Spinal cord (tissue), 10 donors: Measurements from ENCODE around the gene PPFIA3. TPM values are rescaled to one million over a fixed set of nuclear protein-coding genes. Genes with fewer than 3 reads are reported as not detected.

Experiments used
- DNase-seq, 6 donors: peaks; one replicate each; pipeline versions ENCODE4 v3.0.0 to v3.0.0-alpha.2; 2013 to 2015; ENCODE audit warnings: low spot score in 6 of 6, low read depth in 4 of 6
- H3K27ac ChIP-seq: one replicate; pipeline ENCODE4 v1.5.1; 2013; ENCODE audit warnings: low read depth, low read length, control low read depth
- H3K27me3 ChIP-seq: one replicate; pipeline ENCODE4 v1.6.1; 2013; ENCODE audit warnings: low read length; ENCODE audit not compliant: control insufficient read depth, insufficient read depth
- H3K36me3 ChIP-seq: one replicate; pipeline ENCODE4 v1.6.1; 2013; ENCODE audit warnings: low read length; ENCODE audit not compliant: control insufficient read depth, insufficient read depth
- H3K4me1 ChIP-seq: one replicate; pipeline ENCODE4 v1.6.1; 2013; ENCODE audit warnings: low read length; ENCODE audit not compliant: control insufficient read depth, insufficient read depth
- H3K4me3 ChIP-seq: one replicate; pipeline ENCODE4 v1.5.1; 2013; ENCODE audit warnings: low read depth, low read length, control low read depth
- H3K9me3 ChIP-seq: one replicate; pipeline ENCODE4 v1.6.1; 2013; ENCODE audit warnings: low read length; ENCODE audit not compliant: control insufficient read depth, insufficient read depth
- WGBS: methylation state at CpG from one replicate; pipeline ENCODE4 v1.1.5; 2013; ENCODE audit warnings: missing lambda C conversion rate; ENCODE audit not compliant: insufficient coverage; 5-methylcytosine and 5-hydroxymethylcytosine counted together
- polyA plus RNA-seq, 2 donors: library from polyadenylated mRNA; unstranded; fragments of 120-200 nt; gene quantifications; one replicate each; pipeline ENCODE4 v1.2.1, GENCODE V29; 2013; ENCODE audit not compliant: insufficient read length in 2 of 2
- total RNA-seq, 2 donors: library from RNA; depleted of rRNA in 1 of 2; stranded (reverse); fragments of 120-200 nt in 1 of 2; fragments of >200 nt in 1 of 2; gene quantifications; one replicate each; pipeline versions ENCODE4 v1.2.3 to v1.2.4, GENCODE V29; 2013 to 2014
- donor health status: healthy.

PPFIA3 gene
- total and polyA plus RNA-seq, 4 donors: 21.1 to 92.2 (median 56.1) TPM

DNA sequence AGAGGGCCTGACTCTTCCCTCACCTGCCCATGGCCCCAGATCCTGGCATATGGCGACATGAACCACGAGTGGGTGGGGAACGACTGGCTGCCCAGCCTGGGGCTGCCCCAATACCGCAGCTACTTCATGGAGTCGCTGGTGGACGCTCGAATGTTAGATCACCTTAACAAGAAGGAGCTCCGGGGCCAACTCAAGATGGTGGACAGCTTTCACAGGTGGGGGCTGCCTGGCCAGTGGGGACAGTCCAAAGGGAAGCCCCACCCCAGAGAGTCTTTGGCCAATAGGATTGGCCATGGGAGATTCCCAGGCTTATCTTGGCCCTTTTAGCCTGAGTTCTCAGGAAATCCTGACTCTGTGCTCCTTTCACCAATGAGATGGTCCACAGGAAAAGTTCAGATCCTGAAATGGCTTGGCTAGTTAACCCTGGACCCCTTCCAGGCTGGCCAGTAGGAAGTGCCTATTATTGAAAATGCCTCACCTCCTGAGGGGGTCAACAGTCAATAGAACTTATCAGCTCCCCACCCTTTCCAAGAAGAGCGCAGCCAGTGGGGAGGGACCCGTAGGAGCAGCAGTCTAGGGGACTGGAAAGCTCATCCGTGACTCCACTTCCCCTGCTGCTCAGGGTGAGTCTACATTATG lies 28.8 kb downstream of the PPFIA3 start:
- 85% methylated on average over 10 of the region's 11 CpGs for WGBS
- Histone ChIP-seq H3K27ac (no peak overlapping the region), H3K4me3 (no peak overlapping the region), H3K27me3 (no peaks in the 10 kb centered on the region), H3K9me3 (no peaks in the 10 kb centered on the region), H3K36me3 (peaks cover 12% of the 10 kb centered on the region), H3K4me1 (peaks cover 48% of the 10 kb centered on the region)
- DNase-seq: no peak

DNA sequence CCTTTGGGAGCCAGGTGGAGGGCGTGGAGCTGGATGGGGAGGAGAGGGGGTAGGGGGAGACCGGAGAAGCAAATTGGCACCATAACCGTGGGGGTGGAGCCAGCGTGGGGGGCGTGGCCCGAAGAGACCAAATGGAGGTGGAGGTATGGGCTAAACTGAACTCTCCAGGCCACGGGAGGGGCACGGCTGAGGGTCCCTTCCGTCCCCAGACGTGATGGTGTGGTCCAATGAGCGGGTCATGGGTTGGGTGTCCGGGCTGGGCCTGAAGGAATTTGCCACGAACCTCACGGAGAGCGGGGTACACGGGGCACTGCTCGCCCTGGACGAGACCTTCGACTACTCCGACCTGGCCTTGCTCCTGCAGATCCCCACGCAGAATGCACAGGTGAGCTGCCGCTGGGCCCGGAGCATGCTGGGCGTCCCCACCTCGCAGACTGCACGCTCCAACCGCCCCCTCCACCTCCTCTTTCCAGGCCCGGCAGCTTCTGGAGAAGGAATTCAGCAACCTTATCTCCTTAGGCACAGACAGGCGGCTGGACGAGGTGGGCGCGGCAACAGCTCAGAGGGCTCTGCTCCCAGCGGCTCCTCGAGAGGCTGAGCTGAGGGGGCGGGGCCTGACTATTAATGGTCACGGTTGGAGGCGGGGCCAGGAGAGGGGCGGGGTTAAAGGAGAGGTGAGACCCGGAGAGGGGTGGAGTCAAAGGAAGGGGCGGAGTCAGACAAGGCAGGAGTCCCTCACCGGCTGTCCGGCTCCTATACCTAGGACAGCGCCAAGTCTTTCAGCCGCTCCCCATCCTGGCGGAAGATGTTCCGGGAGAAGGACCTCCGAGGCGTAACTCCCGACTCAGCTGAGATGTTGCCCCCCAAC lies 29.7 kb downstream of the PPFIA3 start:
- WGBS: 2% methylated on average over 49 of the region's 49 CpGs
- H3K27me3 ChIP-seq: no peaks in the 10 kb centered on the region
- H3K9me3 ChIP-seq: no peaks in the 10 kb centered on the region
- peak in 5 of 6 donors; percentile 87 to 98 (median 93) for DNase-seq
- H3K4me3 ChIP-seq: peak overlapping the region; percentile 92
- H3K27ac ChIP-seq: peak overlapping the region; percentile 93
- peaks cover 44% of the 10 kb centered on the region for H3K4me1 ChIP-seq
- peaks cover 12% of the 10 kb centered on the region for H3K36me3 ChIP-seq

DNA sequence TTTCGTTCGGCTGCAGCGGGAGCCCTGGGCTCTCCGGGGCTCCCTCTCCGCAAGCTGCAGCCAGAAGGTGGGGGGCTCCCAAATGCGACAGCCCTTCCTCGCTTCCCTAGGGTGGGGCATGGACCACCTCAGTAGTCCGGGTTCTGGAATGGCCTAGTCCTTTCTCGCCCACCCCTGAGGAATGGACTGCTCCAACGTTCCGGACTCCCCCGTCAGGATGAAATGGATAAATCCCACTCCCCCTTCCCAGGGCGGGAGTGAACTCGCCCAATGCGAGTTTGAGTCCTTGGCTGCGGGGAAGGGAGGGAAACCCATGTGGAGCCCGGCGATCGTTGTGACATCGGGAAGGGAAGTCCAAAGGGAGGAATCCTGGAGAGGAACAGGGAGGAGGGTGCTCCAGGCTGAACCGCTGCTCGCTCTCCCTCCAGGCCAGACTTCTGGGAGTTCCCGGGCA lies 30.3 kb downstream of the PPFIA3 start:
- H3K4me1 ChIP-seq: peaks cover 46% of the 10 kb centered on the region
- peak in 5 of 6 donors; percentile 86 to 98 (median 88) for DNase-seq

DNA sequence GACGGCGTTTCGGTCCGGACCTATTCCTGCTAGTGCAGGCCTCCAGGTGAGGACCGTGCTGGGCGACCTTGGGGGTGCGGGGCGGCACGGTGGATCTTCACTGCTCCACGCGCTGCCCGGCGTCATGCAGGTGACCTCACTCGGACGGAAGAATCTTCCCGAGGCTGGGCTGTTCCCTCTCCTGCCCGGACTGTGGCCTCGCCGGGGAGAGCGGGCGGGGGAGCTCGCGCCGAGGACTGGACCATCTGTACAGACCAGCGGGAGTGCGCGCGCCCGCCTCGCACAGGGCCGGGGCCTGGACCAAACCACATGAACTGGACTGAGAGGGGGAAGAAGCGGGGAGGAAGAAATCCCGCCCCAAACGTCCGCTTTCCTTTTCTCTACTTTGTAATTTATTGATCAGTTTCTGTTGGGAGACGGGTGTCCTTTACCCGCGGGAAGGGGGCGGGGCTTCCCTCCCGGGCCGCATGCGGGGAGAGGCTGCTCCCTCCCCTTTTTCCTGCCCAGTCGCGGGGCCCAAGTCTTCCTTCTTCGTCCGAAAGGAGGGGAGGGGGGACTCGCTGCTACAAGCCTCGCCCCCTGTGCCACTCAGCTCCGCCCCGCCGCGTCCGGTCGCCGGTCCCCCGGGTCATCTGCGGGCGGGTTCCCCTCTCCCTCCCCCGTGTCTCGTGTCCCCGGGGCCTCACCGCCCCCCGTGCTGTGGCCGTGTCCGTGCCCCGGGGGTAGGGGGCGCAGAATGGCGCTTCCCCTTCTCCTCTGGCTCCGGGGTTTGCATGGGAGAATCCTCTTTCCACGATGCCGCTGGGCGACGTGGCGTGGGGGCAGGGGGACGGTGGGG lies 31.0 kb downstream of the PPFIA3 start:
- H3K4me1 ChIP-seq: peaks cover 53% of the 10 kb centered on the region
- H3K36me3 ChIP-seq: peaks cover 12% of the 10 kb centered on the region
- H3K4me3 ChIP-seq: peak overlapping the region; percentile 92
- peak overlapping the region; percentile 93 for H3K27ac ChIP-seq
- H3K9me3 ChIP-seq: no peaks in the 10 kb centered on the region
- H3K27me3 ChIP-seq: no peaks in the 10 kb centered on the region
- under 1% methylated on average over 45 of the region's 75 CpGs for whole genome bisulfite sequencing
- peak in 5 of 6 donors; percentile 83 to 97 (median 86) for DNase-seq

More for the DNA sequence above, 30.3 kb downstream of the PPFIA3 start:
- Histone ChIP-seq H3K36me3 (peaks cover 12% of the 10 kb centered on the region), H3K4me3 (peak overlapping the region; percentile 92), H3K27me3 (no peaks in the 10 kb centered on the region), H3K27ac (peak overlapping the region; percentile 93), H3K9me3 (no peaks in the 10 kb centered on the region)
- WGBS: 0% methylated on average over 18 of the region's 23 CpGs

DNA sequence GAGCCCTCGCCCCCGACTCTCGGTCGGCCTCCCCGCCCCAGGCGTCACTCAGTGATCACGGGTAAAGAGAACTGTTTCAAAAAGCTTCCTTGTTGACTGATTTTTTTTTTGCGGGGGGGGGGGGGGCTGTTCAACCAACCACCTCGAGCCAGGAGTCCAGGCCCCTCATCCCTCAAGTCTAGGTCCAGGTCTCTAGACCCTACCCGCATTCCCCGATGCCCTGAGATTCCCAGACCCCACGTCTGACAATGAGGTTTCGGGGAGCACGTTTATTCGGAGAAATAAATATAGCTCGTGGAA lies 31.6 kb downstream of the PPFIA3 start:
- no peak for DNase-seq
- H3K4me1 ChIP-seq: peaks cover 54% of the 10 kb centered on the region
- H3K4me3 ChIP-seq: peak overlapping the region; percentile 92
- no peaks in the 10 kb centered on the region for H3K27me3 ChIP-seq
- H3K36me3 ChIP-seq: peaks cover 8% of the 10 kb centered on the region
- no peaks in the 10 kb centered on the region for H3K9me3 ChIP-seq
- peak overlapping the region; percentile 93 for H3K27ac ChIP-seq
- 11% methylated on average over 4 of the region's 16 CpGs for WGBS

DNA sequence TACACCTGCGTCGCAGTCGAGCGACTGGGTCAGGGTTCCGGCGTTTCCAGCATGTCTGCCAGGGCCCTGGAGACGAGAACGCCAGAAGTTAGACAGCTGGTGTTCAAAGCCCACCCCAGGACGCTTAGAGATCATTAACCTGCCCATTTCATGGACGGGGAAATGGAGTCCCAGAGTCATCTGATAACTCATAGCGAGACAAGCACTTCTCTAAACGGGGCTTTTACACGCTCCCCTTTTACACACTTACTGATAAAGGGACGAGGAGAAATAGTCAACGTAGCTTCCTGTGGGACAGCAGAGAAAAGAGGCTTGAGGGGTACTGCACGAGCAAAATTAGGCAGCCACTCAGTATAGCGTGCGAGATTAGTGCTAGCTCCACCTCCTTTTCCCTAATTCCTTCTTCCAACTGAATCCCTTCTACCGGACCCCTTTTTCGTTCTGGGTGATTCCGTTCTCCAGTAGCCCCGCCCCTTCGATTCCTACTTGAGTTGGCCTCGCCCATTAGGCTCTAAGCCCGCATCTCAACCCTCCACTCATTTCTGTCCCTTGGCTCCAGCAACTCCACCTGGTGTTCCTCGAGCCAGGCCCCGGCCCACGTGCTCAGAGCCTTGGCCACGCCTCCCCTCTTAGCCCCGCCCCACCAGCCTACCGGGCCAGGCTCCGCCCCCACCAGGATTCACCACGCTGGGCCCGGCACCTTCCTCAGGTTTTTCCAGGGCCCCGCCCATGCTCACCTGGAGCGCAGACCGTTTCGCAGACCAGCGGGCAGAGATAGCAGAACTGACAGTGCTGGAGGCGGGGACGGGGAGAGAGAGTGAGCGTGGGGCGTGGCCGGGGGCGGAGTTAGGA lies 32.1 kb downstream of the PPFIA3 start:
- H3K4me3 ChIP-seq: peak overlapping the region; percentile 92
- 5% methylated on average over 39 of the region's 45 CpGs for WGBS
- H3K4me1 ChIP-seq: peaks cover 51% of the 10 kb centered on the region
- H3K36me3 ChIP-seq: peaks cover 5% of the 10 kb centered on the region
- H3K9me3 ChIP-seq: no peaks in the 10 kb centered on the region
- H3K27ac ChIP-seq: peak overlapping the region; percentile 93
- H3K27me3 ChIP-seq: no peaks in the 10 kb centered on the region
- DNase-seq: peak in 2 of 6 donors; percentile 65 to 74

DNA sequence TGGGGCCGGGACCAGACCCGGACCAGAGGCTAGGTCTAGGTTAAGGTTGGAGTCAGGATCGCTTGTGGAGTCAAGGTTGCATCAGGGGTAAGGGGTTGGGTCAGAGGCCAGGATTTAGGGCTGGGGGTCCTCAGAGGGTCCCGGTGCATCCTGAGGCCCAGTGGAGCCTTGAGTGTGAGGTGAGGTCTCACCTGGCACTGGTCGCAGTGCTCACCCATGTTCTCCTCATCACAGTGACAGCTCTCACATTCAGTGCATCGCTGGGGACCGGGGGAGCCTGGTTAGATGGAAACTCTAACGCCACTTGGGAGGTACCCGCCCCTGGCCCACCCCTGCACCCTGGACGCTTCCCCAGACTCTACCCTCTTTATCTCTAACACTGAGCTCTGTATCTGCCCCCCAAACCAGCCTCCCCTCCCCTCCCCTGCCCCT lies 32.8 kb downstream of the PPFIA3 start:
- no peak for DNase-seq

DNA sequence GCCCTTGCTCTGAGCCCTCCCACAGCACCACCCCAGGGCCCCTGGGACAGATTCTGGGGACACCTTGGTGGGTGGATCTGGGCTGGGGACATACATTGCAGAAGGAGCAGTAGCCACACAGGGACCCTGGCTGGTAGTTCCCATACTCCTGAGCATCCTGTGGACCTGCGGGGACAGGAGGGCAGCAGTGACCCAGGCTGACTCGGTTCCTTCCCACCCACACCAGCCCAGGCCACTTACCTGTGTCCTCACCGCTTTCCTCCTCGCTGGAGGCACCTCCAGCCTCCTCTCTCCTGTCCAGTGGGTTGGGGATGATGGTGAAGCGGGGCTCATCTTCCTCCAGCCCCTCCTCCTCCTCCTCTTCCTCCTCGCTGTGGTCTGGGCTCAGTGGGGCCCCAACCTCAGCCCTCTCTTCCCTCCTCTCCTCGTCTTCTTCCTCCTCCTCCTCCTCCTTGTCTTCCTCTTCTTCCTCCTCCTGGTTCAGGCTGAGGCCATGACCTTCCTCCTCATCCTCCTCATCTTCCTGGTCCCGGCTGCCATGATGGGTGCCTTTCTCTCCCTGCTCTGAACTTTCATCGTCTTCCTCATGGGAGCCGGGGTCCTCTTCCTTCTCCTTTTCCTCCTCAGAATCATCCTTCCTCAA lies 33.9 kb downstream of the PPFIA3 start:
- H3K9me3 ChIP-seq: no peaks in the 10 kb centered on the region
- no peak for DNase-seq
- no peaks in the 10 kb centered on the region for H3K27me3 ChIP-seq
- H3K4me1 ChIP-seq: peaks cover 63% of the 10 kb centered on the region
- H3K4me3 ChIP-seq: no peak overlapping the region
- WGBS: 86% methylated on average over 6 of the region's 10 CpGs
- no peak overlapping the region for H3K27ac ChIP-seq
- H3K36me3 ChIP-seq: peaks cover 5% of the 10 kb centered on the region

More for the DNA sequence above, 32.8 kb downstream of the PPFIA3 start:
- no peak overlapping the region for H3K4me3 ChIP-seq
- H3K9me3 ChIP-seq: no peaks in the 10 kb centered on the region
- peaks cover 53% of the 10 kb centered on the region for H3K4me1 ChIP-seq
- 38% methylated on average over 8 of the region's 10 CpGs for WGBS
- no peak overlapping the region for H3K27ac ChIP-seq
- H3K36me3 ChIP-seq: peaks cover 5% of the 10 kb centered on the region
- no peaks in the 10 kb centered on the region for H3K27me3 ChIP-seq
